ENCODE results near the gene WDR26.
"Not testable (repeated sequence)": the region's sequence is repeated elsewhere in the genome, so short reads cannot be mapped to it uniquely, and the experiment has no call there.

The WDR26 gene

DNA sequence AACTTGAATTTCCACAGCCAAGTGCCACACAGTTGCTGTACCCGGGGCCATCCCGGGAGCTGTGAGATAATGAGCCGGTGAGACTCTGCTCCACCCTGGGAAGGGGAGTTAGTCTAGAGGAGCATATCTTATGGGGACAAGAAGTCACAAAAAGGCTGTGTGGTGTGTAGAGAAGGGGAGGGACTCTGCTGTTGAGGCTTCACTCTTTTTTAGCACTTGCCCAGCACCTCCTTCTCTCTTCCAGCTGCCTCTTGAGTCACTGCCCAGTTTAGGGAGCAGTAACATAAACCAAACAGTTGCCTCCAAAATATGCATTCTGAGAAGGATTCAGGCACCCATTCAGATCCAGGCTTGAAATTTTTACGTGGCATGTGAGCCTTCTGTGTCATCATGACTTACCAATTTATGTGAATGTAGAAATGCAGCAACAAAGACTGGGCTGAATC is 744 bp upstream of the WDR26 start:
- intact Hi-C loops (cut with DNase I): loop anchor here (10.0 kb wide), 1 partner anchor 321 kb away; the partner anchor contains the start of gene FBXO28
- DNase-seq: peak in 2 of 10 donors; percentile 19 to 78

DNA sequence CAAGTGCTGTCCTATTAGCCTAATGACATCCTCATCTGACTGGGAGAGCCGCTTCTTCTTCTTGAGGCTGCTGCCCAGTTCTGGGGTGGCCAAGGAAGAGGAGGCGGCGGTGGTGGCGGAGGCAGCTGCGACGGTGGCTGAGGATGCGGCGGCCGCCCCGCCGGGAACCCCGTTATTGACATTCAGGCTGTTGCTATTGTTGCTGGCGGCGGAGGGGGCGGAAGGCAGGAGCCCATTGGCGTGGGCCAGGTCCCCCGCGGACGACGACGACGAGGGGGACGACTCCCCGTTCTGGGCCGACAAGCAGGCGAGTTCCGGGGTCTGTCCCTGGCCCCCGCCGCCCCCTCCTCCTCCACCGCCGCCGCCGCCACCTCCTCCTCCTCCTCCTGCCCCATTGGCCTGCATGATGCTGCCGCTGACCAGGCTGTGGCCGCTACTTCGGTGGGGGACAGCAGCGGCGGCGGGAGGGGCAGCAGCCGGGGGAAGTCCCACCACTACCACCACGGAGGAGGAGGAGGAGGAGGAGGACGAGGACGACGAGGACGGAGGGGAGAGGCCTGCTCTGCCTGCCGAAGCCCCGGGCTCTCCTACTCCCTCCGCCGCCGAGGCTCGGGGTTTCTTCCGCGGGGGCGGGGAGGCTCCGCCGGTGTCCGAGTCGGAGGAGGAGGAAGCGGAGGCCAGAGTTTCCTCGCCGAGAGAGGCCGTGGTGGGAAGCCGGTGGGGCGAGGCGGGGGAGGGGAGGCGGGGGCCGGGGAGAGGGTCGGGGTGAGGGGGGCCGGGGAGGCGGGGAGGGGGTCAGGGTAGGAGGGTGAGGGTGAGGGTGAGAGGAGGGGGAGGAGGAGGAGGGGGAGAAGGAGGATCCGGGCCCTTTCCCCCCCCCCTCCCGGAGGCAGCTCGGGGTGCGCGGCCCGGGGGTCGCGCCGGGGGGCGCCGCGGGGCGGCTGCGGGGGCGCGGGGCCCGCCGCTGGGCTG is 610 bp downstream of the WDR26 start:
- intact Hi-C loops (cut with DNase I): loop anchor here (2.0 to 10.0 kb wide), 2 partner anchors 77 to 319 kb away; partner anchors contain the start of genes CNIH4 and FBXO28
- DNase-seq: peak; percentile 26 to 90 (median 37)

DNA sequence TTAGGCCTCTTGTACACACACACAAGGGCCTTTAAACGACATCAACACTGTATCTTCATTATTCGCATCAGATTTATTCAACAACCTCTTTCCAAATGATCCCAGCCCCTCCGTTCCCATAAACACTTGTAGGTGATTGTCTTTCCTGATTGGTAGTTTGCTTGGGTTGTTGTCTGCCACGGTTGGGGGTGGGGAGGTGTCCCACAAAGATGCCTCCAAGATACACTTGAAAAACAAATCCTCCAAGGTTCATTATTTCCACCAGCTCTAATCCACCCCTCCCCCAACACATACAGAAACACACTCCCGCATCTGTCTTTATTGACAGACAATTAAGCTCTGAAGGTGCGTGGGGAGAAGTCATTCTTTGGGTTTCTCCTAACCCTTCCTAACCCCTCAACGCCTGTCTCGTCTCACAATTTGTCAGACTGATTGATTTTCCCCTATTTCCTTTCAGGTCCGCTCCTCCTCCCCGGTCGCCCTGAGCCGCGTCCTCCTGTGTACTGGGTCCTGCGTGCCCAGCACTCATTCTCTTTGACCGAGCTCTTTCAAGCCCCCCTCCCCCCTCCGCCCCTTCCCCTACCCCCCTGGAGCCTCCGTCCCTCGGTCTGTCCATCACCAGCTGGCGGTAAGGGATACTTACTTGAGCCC is 1.4 kb downstream of the WDR26 start:
- intact Hi-C loops (cut with DNase I): loop anchor here (2.0 to 10.0 kb wide), 2 partner anchors 76 to 318 kb away; partner anchors contain the start of genes CNIH4 and FBXO28

DNA sequence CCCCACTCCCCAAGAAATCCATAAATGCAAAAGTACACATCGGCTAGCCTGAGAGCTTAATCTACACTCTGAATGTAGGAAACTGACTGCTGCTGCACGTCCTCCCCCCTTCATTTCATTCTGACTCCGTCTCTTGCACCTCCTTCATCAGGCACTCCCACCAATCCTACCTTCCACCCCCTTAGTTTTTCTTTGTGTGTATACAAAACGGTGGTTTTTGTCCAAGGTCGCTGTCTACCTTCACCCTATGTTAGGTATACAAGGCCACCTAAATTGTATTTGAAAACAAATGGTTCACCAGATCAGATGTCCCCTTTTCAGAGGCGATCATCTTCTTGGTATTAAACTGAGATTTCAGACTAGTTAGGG is 1.9 kb downstream of the WDR26 start:
- intact Hi-C loops (cut with DNase I): loop anchor here (2.0 to 10.0 kb wide), 2 partner anchors 76 to 318 kb away; partner anchors contain the start of genes CNIH4 and FBXO28
- DNase-seq: no peak

More for the DNA sequence above, 1.4 kb downstream of the WDR26 start:
- no peak for DNase-seq

DNA sequence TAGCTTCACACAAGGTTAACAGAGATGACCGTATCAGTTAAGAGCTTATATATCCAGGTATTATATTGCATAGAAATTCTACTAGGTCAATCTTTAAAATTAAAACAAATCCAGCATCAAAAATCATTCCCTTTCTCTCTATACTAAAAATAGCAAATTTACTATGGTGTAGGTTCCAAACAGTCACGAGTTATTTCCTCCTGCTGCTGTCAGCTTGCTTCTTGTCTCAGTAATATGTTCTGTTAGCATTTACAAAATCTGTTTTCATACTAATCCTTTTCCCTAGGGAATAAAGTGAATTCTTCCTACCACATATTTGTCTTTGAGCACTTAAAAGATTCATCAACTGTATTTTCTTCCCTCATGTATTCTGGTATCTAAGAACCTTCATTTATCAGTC is 2.5 kb downstream of the WDR26 start:
- intact Hi-C loops (cut with DNase I): loop anchor here (2.0 to 10.0 kb wide), 2 partner anchors 75 to 317 kb away; partner anchors contain the start of genes CNIH4 and FBXO28
- no peak for DNase-seq

DNA sequence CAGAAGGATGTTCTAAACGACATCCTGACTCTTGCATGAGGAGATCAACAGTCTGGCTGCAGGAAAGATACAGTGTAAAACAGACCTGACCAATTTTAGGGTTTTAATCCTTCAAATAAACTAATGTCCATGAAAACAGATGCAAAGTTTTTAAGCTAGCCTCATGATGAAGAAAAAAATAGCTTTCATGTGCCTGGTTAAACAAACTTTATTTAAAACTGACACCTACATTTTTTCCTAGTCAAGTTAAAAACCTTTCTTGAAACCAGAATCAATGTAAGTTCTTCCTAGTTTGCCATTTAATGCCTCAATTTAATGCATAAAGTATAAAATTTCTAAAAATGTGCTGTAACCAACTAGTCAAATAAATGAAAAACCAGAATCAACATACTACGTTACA is 2.9 kb downstream of the WDR26 start:
- DNase-seq: no peak
- intact Hi-C loops (cut with DNase I): loop anchor here (2.0 to 10.0 kb wide), 2 partner anchors 75 to 317 kb away; partner anchors contain the start of genes CNIH4 and FBXO28

DNA sequence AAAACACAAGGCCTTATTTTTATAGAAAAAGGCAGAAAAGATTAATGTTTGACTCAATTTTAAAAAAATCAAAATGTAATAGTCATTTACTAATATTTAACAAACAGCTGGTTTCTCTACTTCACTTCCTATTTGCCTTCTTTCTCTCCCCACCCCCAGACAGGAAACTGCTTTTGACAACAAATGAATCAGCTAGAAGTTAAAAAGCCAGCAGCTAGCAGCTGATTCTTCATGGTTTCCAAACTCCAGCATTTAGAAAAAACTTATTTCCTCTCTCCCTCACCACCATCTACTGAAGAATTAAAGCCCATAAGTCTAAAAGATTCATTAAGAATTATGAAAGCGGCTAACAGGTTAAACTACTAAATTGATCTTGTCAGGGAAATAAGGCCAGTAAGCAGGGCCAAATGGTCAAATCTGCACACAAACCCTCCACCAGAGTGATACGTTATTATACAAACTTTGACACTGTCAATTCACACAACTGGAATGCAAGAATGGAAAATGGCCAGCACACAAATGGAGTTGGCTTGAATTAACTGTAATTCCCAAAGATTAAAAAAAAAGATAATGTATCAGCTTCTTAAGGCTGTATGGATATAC is 4.0 kb downstream of the WDR26 start:
- DNase-seq: no peak
- intact Hi-C loops (cut with DNase I): loop anchor here (10.0 kb wide), 1 partner anchor 316 kb away; the partner anchor contains the start of gene FBXO28

DNA sequence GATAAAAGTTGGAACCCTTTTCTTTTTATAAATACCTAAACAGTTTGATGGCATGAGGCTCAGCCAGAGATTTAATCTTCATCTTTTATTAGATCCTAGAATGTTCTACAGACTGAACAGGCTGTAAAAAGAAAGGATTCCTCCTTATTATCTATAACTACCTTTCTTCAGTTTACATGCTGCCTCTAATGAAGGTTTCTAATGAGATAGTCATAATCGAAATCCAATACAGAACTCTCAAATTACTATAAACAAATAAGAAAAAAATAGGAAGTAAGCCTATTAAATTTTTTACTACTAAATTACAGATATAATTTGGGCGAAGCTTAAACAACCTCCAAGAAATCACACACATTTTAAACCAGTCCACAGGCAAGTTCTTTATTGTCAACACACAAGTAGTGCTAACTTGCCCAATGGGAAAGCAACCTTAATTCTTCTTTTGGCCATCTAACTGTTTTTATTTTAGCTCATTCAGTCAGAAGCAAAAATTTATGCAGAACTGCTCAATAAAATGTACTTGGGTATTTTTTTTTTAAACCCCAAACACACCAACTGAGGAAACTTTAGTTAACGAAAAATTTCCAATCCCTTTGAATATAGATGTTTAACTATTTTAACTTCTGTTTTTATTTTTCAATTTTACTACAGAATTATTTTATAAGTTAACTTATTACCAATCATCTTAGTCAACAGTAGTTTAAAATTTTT is 4.8 kb downstream of the WDR26 start:
- DNase-seq: no peak
- intact Hi-C loops (cut with DNase I): loop anchor here (10.0 kb wide), 1 partner anchor 315 kb away; the partner anchor contains the start of gene FBXO28

DNA sequence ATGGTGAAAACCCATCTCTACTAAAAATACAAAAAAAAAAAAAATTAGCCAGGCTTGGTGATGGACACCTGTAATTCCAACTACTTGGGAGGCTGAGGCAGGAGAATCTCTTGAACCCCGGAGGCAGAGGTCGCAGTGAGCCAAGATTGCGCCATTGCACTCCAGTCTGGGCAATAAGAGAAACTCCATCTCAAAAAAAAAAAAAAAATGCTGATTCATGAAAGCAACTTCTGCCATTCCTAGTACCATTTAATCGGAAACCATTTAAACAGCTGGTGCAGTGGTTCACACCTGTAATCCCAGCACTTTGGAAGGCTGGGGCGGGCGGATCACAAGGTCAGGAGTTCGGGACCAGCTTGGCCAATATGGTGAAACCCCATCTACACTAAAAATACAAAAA is 5.9 kb downstream of the WDR26 start:
- intact Hi-C loops (cut with DNase I); DNase-seq: not testable (repeated sequence)

DNA sequence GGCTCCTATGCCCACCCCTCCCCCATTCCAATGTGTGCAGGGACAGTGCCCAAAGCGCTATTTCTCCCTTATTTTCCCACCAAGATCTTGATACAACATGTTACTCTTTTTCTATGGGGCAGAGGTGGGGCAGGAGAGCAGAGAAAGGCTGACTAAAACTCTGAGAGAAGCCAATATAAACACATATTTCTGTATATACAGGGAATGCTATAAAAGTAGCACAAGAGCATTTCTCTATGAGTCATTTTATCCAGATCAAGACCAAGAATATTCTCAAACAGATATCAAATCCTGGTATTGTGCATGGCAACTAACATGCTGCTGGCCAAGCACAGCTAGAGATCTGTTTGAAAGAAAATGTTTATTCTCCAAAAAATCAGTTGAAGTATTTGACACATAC is 7.3 kb downstream of the WDR26 start:
- intact Hi-C loops (cut with DNase I): no loop called here
- DNase-seq: no peak

DNA sequence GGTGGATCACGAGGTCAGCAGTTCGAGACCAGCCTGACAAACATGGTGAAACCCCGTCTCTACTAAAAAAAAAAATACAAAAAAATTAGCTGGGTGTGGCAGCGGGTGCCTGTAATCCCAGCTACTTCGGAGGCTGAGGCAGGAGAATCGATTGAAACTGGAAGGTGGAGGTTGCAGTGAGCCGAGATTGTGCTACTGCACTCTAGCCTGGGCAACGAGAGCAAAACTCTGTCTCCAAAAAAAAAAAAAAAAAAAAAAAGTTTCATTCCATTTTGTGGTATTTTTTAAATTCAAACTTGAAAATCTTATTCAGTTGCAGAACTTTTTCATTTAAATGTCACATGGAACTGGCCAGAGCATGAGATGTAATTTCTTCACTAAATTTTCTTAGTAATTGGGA is 7.7 kb downstream of the WDR26 start:
- intact Hi-C loops (cut with DNase I): not testable (repeated sequence)

DNA sequence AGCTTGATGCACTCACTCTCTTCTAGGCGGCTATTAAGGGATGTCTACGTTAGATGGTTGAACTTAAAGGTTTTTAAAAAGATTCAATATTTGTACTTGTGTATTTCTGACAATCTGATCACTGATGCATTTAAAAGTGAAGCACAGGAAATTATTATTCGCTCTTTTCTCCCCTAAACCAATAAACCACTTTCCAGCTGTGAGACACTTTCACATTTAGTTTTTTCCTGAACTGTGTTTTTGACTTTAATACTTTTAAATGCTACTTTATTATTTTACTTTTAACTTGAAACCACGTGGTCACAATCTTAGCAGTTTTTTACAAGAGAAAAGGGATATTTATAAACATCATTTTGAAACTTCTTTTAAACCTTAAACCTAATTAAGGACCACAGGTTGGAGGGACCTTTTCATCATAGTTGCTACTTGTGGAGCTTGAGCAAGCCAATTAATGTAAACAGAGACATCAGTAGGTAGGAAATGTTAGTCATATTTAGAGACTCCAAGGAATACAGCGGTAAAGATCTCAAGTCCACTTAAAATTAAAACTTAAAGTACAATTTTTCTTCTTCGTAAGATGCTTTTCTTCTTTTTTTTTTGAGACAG is 9.2 kb downstream of the WDR26 start:
- intact Hi-C loops (cut with DNase I): no loop called here
- DNase-seq: no peak

More for the DNA sequence above, 7.7 kb downstream of the WDR26 start:
- not testable (repeated sequence) for DNase-seq

DNA sequence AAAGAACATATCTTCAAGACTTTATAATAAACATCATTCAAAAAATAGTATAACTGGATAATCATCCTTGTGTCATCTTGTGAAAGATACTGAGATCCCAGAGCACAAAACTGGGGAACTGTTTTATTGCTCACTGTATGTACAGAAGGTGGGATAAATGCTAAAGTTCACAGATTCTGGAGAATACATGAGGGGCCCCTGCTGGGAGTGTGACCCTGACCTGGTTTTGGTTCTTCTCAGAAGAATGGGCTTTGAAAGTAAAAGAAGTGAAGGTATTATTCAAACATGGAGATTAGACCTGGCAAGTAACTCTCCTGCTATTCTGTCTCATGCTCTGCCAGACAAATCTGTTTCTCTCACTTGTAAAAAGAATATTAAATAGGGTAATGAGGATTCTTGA is 14.5 kb downstream of the WDR26 start:
- intact Hi-C loops (cut with DNase I): no loop called here
- DNase-seq: no peak

DNA sequence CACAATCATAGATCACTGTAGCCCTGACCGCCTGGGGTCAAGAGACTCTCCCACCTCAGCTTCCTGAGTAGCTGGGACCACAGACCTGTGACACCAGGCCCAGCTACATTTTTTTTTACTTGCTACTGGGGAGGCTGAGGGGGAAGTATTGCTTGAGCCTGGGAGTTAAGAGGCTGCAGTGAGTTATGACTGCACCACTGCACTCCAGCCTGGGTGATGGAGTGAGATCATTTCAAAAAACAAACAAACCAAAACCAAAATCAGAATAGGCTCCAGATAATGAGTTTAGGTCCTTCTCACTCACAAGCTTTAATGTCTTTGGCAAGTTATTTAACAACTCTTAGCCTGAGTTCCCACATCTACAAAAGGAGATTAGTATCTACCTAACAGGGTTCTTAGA is 22.8 kb downstream of the WDR26 start:
- no peak for DNase-seq
- intact Hi-C loops (cut with DNase I): no loop called here

DNA sequence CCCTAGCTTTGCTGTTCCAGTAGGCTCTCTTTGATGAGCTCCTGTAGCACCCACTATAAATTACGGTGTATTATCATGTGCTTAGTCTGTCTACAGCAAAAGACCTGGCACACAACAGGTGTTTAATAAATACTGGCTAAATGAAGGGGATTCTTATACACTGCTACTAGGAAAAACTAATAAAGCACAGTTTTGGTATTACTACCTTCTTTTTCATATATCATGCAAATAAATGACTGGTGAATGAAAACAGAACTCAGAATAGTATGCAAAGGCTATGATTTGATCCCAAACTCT is 26.4 kb downstream of the WDR26 start:
- intact Hi-C loops (cut with DNase I): no loop called here
- no peak for DNase-seq

DNA sequence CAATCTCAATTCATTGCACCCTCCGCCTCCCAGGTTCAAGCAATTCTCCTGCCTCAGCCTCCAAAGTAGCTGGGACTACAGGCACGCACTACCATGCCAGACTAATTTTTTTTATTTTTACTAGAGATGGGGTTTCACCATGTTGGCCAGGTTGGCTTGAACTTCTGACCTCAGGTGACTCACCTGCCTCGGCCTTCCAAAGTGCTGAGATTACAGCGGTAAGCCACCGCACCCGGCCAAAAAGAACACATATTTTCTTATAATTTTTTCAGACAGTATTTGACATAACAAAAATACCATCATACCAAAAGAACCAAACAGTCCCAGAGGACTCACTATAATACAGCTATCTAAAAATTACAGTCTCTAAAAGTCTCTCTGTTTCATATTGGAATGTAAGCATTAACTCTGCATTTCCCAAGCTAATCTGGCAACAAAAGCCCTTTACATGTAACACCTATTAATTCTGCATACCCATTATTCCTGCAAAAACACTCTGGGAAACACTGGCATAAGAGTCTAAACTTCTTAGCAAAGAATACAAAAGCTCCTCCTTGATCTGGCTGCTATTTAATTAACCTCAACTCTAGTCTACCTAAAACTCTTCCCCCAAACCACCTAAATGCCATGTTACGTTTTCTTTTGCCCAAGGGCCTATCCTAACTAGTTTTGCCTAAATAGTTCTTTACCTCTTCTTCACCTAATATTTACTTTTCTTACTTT is 26.9 kb downstream of the WDR26 start:
- DNase-seq: no peak
- intact Hi-C loops (cut with DNase I): no loop called here

DNA sequence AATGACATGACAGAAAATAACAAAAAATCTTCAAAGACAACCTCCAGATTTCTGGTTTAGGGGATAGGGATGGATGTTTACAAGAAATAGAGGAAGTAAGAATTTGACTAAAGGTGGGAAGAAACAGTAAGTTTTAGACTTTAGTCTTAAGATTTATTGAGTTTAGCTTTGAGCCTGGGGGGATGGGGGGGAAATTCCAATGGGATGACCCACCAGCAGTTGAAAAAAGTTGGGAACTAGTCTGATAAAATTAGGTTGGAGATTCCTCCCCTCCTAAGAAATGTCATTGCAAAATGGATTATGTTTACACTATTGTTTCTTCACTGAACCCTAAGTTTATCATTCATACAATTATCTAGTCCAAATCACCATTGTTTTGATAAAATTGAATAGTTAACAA is 28.4 kb downstream of the WDR26 start:
- intact Hi-C loops (cut with DNase I): no loop called here

DNA sequence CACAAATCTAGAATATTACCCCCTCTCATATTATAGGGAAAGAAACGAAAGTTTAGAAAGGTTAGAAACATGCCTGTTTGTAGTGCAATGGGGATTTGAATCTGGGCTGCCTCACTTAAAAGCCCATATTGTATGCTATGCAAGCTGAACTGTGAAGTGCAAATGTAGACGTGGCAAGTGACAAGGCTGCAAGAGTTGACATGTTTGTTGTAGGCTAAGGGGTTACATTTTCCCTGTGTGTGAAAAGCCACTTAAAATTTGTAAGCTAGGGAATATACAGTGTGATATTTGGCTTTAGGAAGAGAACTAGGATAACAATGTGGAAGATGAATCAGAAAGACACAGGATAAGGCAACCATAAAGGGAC is 29.0 kb downstream of the WDR26 start:
- no peak for DNase-seq
- intact Hi-C loops (cut with DNase I): no loop called here

More for the DNA sequence above, 28.4 kb downstream of the WDR26 start:
- no peak for DNase-seq

Data from posterior cingulate gyrus (tissue), 11 donors.